ENCODE data around the gene PTPRE.

Gene PTPRE

DNA sequence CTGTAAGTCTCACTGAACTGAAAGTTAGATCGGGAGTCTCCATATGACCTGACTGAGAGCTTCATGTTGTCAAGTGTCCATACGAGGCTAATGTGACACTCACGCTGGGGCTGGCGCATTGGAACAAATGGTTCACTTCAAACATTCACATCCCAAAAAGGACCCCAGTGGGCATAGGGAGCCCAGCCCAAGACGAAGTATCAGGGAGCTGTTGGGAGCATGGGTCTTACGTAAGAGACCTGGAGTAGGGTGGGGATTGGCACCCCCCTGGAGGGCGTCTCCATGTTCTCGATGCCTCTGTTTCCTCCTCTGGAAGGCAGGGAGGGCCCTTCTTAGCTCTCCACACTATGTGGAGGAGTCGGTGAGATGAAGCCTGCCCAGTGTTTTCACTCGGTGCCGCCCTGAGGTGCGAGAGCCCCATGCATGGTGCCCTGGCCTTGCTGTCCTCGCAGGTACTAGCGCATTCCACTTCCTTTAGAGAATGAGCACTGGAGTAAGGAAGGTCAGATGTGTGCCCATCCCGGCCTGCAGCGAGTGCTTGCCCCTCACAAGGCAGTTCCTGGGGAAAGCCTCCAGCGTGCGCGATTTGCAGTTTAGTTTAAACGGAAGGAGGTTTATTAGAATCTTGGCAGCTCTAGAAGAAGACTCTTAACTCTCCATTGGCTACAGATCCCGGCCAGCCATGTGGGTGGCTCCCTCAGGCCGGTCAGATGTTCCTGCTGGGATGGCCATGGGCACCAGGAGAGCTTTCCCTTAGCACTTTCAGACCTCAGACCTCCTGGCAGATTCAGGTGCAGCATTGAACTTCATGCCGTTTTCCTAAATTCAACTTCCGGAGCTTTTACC lies 64.4 kb downstream of the PTPRE start:
- DNase-seq (ENCODE audit: insufficient read length), result no peak
- TF ChIP-seq POLR2A (IDR thresholded peaks at IDR 0.05; ENCODE audit: low read depth, low read length) (no peak), POLR2AphosphoS5 (IDR thresholded peaks at IDR 0.05; ENCODE audit: low read depth, low read length) (no peak), TAF1 (IDR thresholded peaks at IDR 0.05; ENCODE audit: borderline replicate concordance, low read depth, low read length) (no peak)
- FAIRE-seq, result no peak

DNA sequence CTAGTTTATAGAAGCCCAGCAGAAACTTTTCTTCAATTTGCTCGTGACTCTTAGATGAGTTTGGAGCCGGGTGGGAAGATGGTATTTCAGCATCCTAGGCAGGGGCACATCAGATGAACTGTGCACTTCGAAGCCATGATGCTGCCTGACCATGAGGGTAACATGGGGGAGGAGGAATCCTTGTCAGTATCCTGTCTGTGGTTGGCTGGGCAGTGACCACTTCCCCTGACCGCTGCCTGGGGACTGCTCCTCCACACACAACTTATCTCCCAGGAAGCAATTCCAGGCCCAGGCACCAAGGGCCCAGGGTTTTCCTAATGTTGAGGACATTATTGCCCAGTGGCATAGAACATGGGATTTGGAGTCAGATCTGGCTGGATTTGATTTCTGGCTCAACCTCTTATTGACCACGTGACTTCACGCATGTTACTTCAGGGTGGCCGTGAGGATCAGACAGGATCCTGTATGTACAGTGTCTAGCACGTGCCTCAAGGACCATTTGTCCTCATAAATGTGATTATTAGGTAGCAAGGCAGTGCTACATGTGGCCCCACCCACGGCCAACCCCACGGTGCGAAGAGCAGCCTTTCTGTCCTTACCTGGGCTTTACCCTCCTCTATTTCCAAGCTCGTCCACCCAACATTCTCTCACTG lies 65.2 kb downstream of the PTPRE start:
- no peak for TF ChIP-seq TAF1 (IDR thresholded peaks at IDR 0.05; ENCODE audit: borderline replicate concordance, low read depth, low read length)
- FAIRE-seq, result no peak
- no peak for DNase-seq (ENCODE audit: insufficient read length)

DNA sequence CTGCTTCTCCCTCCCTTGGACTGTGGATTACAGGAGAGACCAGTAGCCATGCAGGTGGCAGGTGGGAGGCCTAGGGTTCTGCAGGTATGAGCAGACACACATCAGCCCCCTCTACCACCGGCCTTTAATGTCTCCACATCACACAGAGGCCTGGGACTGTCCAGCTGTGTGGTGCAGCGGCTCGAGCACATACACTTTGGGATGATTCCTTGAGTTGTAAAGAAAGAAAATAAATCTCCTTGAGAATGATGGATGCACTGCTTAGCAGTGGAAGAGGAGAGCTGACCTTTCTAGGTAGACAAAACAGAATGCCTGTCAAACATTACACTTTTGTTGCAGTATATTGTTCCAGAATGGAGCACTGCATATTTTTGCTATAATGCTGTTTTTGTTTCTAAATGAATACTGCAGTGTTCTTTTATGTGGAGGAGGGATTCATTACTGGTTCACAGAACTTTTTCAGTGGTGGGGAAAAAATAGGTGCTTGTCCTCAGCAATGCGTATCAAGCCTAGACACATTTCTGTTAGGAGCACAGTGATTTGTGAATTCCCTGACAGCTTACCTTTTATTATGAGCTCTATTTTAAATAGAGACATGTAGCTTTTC lies 66.0 kb downstream of the PTPRE start:
- no peak for FAIRE-seq
- DNase-seq (ENCODE audit: insufficient read length), result no peak
- TF ChIP-seq TAF1 (IDR thresholded peaks at IDR 0.05; ENCODE audit: borderline replicate concordance, low read depth, low read length), result no peak
- TF ChIP-seq POLR2AphosphoS5 (IDR thresholded peaks at IDR 0.05; ENCODE audit: low read depth, low read length), result no peak
- TF ChIP-seq POLR2A (IDR thresholded peaks at IDR 0.05; ENCODE audit: low read depth, low read length), result no peak

DNA sequence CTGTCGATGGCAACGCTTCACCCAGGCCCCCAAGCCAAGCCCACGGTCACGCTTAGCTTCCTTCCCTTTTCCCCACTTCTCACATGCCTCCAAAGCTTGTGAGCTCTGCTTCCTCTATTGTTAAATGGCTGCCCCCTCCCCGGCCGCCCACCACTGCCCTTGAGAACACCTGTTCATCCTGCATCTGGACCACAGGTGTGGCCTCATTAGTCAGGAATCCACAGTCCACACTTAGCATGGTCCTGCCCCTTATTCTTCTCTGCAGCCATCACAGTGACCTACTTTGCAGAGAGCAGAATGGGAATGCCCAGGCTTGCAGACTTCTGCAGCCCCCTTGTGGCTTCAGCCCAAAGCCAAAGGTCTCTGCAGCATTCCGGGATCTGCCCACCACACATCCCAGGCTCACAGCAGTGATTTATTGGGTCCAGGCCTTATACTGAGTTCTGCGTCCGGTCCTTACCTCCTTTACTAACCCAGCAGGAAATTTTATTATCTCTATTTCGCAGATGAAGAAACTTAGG lies 66.9 kb downstream of the PTPRE start:
- DNase-seq (ENCODE audit: insufficient read length) (no peak), FAIRE-seq (no peak)

DNA sequence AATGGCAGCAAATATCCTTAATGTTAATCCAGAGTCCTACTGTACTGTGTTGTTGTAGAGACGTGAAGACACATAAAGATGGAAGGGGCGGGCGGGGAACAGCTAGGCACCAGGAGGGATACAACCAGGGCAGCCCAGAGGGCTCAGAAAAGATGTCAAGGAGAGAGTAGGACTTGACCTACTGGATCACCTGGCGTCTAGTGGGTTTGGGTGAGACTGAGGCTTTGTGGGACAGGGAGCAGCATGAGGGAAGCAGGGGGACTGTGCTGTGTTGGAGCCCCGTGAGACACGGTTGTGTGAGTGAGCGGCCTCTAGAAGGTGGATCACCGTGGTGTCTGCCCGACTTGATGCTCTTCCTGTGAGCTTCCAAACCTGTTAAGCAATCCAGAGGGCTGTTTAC lies 68.0 kb downstream of the PTPRE start:
- TF ChIP-seq TAF1 (IDR thresholded peaks at IDR 0.05; ENCODE audit: borderline replicate concordance, low read depth, low read length), result no peak
- no peak for TF ChIP-seq POLR2AphosphoS5 (IDR thresholded peaks at IDR 0.05; ENCODE audit: low read depth, low read length)
- TF ChIP-seq POLR2A (IDR thresholded peaks at IDR 0.05; ENCODE audit: low read depth, low read length), result no peak
- FAIRE-seq, result no peak
- DNase-seq (ENCODE audit: insufficient read length), result no peak

More for the DNA sequence above, 66.9 kb downstream of the PTPRE start:
- TF ChIP-seq POLR2AphosphoS5 (IDR thresholded peaks at IDR 0.05; ENCODE audit: low read depth, low read length), result no peak
- TF ChIP-seq POLR2A (IDR thresholded peaks at IDR 0.05; ENCODE audit: low read depth, low read length), result no peak
- no peak for TF ChIP-seq TAF1 (IDR thresholded peaks at IDR 0.05; ENCODE audit: borderline replicate concordance, low read depth, low read length)

DNA sequence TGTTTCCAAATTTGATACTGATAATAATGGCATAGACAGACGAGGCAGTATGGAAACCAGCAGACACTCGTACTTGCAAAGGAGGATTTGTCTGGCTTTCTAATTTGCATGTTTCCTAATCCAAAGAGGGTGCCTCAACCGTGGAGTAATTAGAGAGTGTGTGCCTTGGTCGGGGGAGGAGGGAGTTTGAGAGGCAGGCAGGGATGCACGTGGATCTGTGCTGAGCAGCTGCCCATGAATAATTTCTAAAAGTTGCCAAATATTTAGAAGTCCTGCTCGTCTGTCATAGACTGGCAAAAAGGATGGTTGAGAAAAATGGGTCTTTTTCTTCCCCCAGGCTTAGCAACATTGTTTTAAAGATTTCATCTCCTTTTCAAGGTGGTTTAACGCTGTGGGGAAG lies 69.4 kb downstream of the PTPRE start:
- DNase-seq (ENCODE audit: insufficient read length) (no peak), FAIRE-seq (no peak)
- TF ChIP-seq TAF1 (IDR thresholded peaks at IDR 0.05; ENCODE audit: borderline replicate concordance, low read depth, low read length), result no peak
- no peak for TF ChIP-seq POLR2AphosphoS5 (IDR thresholded peaks at IDR 0.05; ENCODE audit: low read depth, low read length)
- no peak for TF ChIP-seq POLR2A (IDR thresholded peaks at IDR 0.05; ENCODE audit: low read depth, low read length)

DNA sequence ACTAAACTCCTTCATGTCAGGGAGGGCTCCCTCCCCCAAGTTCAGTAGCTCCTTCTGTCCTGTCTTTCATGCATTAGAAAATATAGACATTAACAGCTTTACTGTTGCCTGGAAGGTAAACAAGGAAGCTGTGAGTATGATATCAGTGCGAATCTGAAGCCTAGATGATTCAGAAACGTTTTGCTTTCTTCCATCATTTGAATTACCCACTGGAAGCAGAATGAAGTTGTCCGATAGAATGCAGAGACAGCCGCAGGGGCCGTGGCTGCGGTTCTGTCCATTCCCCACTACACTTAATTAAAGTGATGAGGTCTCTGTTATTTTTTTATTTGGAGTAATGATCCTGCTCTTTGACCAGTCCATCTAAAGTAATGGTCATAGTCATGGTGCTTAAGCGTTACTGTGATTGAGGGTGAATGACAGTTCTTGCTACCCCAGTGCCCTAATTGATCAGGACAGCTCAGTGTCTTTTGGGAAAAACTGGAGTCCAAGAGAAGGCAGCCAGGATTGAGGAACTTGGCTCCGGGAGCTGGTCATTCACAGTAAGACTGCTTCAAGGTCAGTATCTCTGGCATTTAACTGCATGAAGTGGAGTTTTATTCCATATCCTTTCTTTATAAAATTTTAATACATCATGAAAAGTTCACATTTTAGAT lies 69.9 kb downstream of the PTPRE start:
- TF ChIP-seq POLR2AphosphoS5 (IDR thresholded peaks at IDR 0.05; ENCODE audit: low read depth, low read length), result no peak
- no peak for TF ChIP-seq POLR2A (IDR thresholded peaks at IDR 0.05; ENCODE audit: low read depth, low read length)
- no peak for TF ChIP-seq TAF1 (IDR thresholded peaks at IDR 0.05; ENCODE audit: borderline replicate concordance, low read depth, low read length)
- no peak for FAIRE-seq
- DNase-seq (ENCODE audit: insufficient read length), result no peak

DNA sequence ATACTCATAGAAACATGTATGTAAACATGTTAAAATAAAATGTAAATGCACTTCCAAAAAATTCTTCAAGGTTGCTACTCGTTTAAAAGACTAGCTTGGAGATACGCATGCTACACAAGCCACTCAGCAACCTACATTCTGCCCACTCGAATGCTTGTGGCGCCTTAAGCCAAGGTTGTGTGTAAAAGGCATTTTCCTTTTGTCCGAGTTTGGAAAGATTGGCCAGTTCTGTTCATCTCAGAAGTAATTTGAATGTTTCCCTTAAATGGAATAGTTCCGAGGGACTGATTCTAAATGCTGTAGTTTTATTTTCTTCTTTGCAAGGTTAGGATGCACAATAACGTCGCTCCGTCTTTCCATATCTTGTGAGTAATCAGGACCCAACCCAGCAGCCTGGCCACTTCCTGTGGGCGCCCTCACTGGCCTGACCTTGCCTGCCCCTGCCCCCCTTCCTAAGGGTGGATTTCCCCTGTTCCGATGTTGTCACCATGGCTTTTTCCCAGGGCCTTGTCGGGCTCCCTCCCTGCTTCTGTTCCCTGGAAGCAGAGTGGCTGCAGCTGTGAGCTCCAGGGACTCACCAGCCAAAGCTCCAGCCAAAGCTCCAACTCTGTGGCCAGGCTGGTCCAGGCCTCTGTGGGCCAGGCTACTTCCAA lies 70.6 kb downstream of the PTPRE start:
- no peak for TF ChIP-seq TAF1 (IDR thresholded peaks at IDR 0.05; ENCODE audit: borderline replicate concordance, low read depth, low read length)
- TF ChIP-seq POLR2A (IDR thresholded peaks at IDR 0.05; ENCODE audit: low read depth, low read length), result no peak
- TF ChIP-seq POLR2AphosphoS5 (IDR thresholded peaks at IDR 0.05; ENCODE audit: low read depth, low read length), result no peak
- no peak for DNase-seq (ENCODE audit: insufficient read length)
- FAIRE-seq, result no peak

DNA sequence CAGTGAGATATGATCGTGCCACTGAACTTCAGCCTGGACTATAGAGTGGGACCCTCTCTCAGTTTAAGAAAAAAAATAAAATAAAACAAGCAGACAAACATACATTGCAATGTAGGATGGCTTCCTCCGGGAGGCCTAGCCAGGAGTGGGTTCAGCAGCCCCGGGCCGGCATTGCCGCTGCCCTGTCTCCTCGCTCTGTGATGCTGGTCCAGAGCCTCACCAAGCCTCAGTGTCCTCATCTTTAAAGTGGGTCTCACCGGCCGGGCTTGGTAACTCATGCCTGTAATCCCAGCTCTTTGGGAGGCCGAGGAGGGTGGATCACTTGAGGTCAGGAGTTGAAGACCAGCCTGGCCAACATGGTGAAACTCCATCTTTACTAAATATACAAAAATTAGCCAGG lies 71.6 kb downstream of the PTPRE start:
- no peak for DNase-seq (ENCODE audit: insufficient read length)
- no peak for FAIRE-seq

DNA sequence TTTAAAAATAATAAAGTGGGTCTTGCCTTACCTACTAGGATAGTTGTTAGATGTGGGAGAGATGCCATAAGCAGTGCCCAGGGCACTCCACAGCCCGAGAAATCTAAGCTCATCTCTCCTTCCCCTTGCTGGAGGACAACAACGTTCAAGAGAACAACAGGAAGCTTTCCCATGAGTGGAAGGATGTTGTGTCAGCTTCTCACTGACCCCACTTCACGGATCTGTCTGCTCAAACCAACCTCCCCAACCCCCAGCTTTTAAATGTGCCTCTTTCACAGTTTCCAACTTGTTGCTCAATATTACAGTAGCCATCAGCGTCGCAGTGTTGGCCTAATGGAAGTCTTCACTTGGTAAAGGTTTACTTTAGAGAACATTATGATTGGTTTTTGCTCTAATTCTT lies 72.1 kb downstream of the PTPRE start:
- FAIRE-seq, result no peak
- TF ChIP-seq POLR2A (IDR thresholded peaks at IDR 0.05; ENCODE audit: low read depth, low read length) (no peak), POLR2AphosphoS5 (IDR thresholded peaks at IDR 0.05; ENCODE audit: low read depth, low read length) (no peak), TAF1 (IDR thresholded peaks at IDR 0.05; ENCODE audit: borderline replicate concordance, low read depth, low read length) (no peak)

More for the DNA sequence above, 71.6 kb downstream of the PTPRE start:
- TF ChIP-seq POLR2A (IDR thresholded peaks at IDR 0.05; ENCODE audit: low read depth, low read length), result no peak
- TF ChIP-seq TAF1 (IDR thresholded peaks at IDR 0.05; ENCODE audit: borderline replicate concordance, low read depth, low read length), result no peak
- TF ChIP-seq POLR2AphosphoS5 (IDR thresholded peaks at IDR 0.05; ENCODE audit: low read depth, low read length), result no peak

DNA sequence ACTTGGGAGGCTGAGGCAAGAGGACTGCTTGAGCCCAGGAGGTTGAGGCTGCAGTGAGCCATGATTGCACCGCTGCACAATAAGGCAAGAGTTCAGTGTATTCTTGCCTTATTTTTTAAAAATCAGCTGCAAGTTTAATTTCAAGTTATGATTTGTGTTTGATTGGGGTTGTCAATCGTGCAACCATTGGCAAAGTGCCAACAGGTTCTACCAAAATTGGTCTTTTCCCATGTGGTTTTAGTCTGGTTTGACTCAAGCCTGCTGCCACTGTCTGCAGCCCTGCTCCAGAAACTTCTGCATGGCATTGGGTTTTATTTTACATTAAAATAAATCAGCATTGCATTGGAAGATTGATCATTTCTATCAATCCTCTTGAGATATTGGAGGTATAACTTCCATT lies 72.7 kb downstream of the PTPRE start:
- FAIRE-seq (no peak), DNase-seq (ENCODE audit: insufficient read length) (no peak)
- TF ChIP-seq TAF1 (IDR thresholded peaks at IDR 0.05; ENCODE audit: borderline replicate concordance, low read depth, low read length) (no peak), POLR2A (IDR thresholded peaks at IDR 0.05; ENCODE audit: low read depth, low read length) (no peak), POLR2AphosphoS5 (IDR thresholded peaks at IDR 0.05; ENCODE audit: low read depth, low read length) (no peak)

More for the DNA sequence above, 72.1 kb downstream of the PTPRE start:
- DNase-seq (ENCODE audit: insufficient read length), result no peak
